Measurements from ENCODE around the gene COL6A6.

Gene COL6A6, protein sequence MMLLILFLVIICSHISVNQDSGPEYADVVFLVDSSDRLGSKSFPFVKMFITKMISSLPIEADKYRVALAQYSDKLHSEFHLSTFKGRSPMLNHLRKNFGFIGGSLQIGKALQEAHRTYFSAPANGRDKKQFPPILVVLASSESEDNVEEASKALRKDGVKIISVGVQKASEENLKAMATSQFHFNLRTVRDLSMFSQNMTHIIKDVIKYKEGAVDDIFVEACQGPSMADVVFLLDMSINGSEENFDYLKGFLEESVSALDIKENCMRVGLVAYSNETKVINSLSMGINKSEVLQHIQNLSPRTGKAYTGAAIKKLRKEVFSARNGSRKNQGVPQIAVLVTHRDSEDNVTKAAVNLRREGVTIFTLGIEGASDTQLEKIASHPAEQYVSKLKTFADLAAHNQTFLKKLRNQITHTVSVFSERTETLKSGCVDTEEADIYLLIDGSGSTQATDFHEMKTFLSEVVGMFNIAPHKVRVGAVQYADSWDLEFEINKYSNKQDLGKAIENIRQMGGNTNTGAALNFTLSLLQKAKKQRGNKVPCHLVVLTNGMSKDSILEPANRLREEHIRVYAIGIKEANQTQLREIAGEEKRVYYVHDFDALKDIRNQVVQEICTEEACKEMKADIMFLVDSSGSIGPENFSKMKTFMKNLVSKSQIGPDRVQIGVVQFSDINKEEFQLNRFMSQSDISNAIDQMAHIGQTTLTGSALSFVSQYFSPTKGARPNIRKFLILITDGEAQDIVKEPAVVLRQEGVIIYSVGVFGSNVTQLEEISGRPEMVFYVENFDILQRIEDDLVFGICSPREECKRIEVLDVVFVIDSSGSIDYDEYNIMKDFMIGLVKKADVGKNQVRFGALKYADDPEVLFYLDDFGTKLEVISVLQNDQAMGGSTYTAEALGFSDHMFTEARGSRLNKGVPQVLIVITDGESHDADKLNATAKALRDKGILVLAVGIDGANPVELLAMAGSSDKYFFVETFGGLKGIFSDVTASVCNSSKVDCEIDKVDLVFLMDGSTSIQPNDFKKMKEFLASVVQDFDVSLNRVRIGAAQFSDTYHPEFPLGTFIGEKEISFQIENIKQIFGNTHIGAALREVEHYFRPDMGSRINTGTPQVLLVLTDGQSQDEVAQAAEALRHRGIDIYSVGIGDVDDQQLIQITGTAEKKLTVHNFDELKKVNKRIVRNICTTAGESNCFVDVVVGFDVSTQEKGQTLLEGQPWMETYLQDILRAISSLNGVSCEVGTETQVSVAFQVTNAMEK (N-terminal part only)

DNA sequence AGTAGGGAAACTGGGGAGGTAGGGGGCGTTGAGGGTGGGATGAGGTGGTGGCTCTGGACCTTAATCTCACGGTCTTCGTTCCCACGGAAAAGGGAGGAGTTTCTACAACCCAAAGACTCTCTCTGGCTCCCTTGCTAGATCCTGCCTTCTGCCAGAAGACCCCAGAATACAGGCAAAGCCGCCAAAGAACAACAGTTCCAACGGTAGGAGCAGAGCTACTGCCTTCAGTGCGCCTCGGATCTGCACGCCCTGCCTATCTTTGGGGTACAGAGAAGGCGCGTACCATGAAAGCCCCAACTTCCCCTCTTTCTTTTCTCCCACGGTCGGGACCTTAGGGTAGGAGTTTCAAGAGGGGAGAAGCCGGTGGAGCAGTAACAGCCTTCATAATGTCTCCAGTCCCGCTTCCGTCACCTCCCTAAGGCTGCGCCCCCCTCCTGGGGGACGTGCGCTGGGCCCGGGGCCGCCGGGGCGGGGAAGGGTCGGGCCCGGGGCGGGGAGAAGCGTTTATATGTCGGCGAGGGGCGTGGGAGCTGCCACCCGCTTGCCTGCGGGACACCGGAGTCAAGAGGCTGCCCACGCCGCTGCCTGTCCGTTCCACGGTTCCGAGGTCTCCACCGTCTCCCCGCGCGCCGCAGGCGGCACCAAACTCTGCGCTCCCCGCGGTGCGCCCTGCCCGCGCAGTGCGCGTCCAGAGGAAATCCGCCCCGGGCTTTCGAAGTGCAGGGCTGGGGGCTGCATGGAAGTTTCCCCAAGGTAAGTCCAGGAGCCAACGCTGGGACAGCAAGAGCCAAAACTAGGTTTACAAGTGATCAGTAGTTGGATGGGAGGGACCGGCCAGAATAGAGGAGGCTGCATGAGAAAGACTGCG, at the start of gene COL6A6:
COL6A6 (plus strand) TSS at position 533 of the 868 bp plus-strand sequence. CDS start 43,188 bp downstream, outside the sequence.
- H3K4me3 ChIP-seq (ENCODE audit: low read depth, low read length) = no peak within 1 kb of the TSS
- TF ChIP-seq, protein P1, sequence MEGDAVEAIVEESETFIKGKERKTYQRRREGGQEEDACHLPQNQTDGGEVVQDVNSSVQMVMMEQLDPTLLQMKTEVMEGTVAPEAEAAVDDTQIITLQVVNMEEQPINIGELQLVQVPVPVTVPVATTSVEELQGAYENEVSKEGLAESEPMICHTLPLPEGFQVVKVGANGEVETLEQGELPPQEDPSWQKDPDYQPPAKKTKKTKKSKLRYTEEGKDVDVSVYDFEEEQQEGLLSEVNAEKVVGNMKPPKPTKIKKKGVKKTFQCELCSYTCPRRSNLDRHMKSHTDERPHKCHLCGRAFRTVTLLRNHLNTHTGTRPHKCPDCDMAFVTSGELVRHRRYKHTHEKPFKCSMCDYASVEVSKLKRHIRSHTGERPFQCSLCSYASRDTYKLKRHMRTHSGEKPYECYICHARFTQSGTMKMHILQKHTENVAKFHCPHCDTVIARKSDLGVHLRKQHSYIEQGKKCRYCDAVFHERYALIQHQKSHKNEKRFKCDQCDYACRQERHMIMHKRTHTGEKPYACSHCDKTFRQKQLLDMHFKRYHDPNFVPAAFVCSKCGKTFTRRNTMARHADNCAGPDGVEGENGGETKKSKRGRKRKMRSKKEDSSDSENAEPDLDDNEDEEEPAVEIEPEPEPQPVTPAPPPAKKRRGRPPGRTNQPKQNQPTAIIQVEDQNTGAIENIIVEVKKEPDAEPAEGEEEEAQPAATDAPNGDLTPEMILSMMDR (IDR thresholded peaks at IDR 0.05; ENCODE audit: low read depth, low read length, missing control alignments) = no peak
- DNase-seq (ENCODE audit: low read depth) = no peak

DNA sequence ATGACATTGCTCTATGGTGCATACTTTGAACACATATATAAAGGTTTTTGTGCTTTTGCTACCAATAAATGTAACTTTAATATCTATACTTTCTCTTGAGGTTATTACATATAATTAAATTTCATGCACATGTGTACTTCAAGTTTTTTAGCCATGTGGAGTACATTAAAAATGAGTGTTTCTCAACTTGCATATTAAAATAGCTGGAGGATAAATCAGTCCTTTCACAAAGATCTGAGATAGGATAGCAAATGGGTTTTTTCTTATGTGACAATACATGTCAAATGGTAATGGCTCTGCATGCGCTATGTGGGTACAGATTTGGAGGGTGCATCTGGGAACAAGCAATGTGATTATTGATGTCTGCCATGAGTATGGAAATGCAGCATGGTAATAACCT, 48.7 kb upstream of the COL6A6 start:
- no peak overlapping the region for H3K4me3 ChIP-seq (ENCODE audit: low read depth, low read length)
- no peak for DNase-seq (ENCODE audit: low read depth)
- TF ChIP-seq, protein P1 (IDR thresholded peaks at IDR 0.05; ENCODE audit: low read depth, low read length, missing control alignments) = no peak

DNA sequence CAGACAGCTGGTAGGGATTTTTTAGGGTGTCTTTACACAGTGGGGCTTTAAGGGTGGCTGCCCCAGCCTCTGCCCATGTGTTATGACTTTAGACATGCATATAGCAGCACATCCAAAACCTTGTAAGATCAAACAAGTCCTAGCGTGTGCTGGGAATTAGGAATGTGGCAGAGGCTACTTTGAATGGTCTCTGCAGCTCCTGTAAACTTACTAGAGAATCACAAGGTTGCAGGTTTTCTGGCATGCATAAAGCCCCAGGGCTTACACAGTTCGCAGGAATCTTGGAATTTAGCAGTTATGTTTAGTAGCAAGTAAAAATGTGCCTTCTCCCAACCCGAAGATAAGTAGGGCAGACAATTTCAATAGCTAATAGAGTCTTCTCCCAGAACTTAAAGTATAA, 46.9 kb upstream of the COL6A6 start:
- TF ChIP-seq, protein P1 (IDR thresholded peaks at IDR 0.05; ENCODE audit: low read depth, low read length, missing control alignments) = no peak
- no peak for DNase-seq (ENCODE audit: low read depth)
- no peak overlapping the region for H3K4me3 ChIP-seq (ENCODE audit: low read depth, low read length)

DNA sequence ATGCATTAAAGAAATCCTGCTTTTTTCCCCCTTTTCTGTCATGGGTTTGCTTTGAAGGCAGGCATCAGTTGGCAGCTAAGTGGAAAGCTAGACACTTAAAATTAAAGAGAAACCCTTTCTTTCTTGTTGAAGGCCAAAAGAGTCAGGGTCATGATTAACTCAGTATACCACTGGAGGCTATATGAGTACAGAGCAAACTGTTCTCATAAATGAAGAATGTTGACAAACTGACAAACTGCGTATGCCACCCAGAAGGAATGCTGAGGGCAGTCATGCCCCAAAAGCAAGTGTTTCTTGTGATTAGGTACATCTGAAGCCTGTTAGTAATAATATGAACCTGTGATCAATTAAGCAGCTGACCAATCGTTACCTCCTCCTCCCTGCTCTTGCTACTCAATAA, 43.6 kb upstream of the COL6A6 start:
- DNase-seq (ENCODE audit: low read depth) = no peak
- TF ChIP-seq, protein P1 (IDR thresholded peaks at IDR 0.05; ENCODE audit: low read depth, low read length, missing control alignments) = no peak
- H3K4me3 ChIP-seq (ENCODE audit: low read depth, low read length) = no peak overlapping the region

DNA sequence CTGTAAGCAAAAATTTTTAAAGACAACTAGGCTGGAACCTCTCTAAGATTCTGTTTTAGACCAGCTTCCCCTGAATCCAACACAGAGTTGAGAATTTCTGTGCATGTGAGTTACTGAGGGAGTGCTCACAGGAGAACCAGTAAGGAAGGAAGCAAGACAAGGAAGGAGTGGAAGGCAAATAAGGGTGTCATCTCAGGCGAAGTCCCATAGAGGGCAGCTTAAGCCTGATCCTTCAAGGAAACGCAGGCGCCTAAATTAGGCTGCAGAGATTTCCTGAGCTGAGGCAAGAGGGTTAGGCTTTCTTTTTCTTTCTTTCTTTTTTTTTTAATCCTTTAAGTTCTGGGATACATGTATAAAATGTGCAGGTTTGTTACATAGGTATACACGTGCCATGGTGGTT, 36.2 kb upstream of the COL6A6 start:
- no peak for DNase-seq (ENCODE audit: low read depth)
- TF ChIP-seq, protein P1 (IDR thresholded peaks at IDR 0.05; ENCODE audit: low read depth, low read length, missing control alignments) = peak; percentile 49
- no peak overlapping the region for H3K4me3 ChIP-seq (ENCODE audit: low read depth, low read length)

DNA sequence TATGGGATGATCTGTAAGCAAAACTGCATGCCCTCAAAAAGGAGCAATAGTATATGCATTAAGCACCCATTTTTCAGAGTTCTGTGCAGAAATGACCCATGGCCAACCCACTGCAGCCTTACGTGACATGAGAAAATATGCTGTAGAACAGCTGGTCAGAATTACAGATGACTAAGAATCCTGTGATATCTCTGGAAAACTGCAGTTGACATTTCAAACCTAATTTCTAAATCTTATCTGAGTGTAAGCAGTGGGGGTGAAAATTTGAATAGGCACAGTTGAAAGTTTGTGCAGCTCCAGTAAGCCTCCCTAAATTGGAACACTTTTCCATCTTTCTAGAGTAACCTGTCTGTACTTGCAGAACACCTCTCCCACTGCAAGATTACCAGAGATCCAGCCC, 28.7 kb upstream of the COL6A6 start:
- DNase-seq (ENCODE audit: low read depth) = no peak
- TF ChIP-seq, protein P1 (IDR thresholded peaks at IDR 0.05; ENCODE audit: low read depth, low read length, missing control alignments) = no peak

More for the DNA sequence above, 28.7 kb upstream of the COL6A6 start:
- no peak overlapping the region for H3K4me3 ChIP-seq (ENCODE audit: low read depth, low read length)
